GM13976 (cell line): ENCODE measurements around the gene CLNK.

Source experiments
- DNase-seq: peaks from one replicate; pipeline ENCODE4 v3.0.0; 2012; ENCODE audit warnings: low spot score
- in situ Hi-C: fragments of 300-500 bp; cut with MboI; formaldehyde crosslinking; loops from one replicate; pipeline ENCODE4 v1.12.0; 2022; ENCODE audit warnings: low sequenced_read_pairs, mixed read lengths, inconsistent platforms; ENCODE audit not compliant: unreplicated experiment
- TF ChIP-seq, protein P1 (sequence below): IDR thresholded peaks from 2 replicates; pipeline ENCODE4 v1.5.1; 2012; ENCODE audit warnings: borderline replicate concordance, mild to moderate bottlenecking; ENCODE audit not compliant: insufficient read depth; ENCODE audit errors: extremely low read depth, missing control alignments, control extremely low read depth

Gene CLNK

GRCh38 chr4:10532155-10532554 lies 152.4 kb downstream of the CLNK start:
- in situ Hi-C loops: no loop called here
- DNase-seq: no peak
- TF ChIP-seq, protein P1, sequence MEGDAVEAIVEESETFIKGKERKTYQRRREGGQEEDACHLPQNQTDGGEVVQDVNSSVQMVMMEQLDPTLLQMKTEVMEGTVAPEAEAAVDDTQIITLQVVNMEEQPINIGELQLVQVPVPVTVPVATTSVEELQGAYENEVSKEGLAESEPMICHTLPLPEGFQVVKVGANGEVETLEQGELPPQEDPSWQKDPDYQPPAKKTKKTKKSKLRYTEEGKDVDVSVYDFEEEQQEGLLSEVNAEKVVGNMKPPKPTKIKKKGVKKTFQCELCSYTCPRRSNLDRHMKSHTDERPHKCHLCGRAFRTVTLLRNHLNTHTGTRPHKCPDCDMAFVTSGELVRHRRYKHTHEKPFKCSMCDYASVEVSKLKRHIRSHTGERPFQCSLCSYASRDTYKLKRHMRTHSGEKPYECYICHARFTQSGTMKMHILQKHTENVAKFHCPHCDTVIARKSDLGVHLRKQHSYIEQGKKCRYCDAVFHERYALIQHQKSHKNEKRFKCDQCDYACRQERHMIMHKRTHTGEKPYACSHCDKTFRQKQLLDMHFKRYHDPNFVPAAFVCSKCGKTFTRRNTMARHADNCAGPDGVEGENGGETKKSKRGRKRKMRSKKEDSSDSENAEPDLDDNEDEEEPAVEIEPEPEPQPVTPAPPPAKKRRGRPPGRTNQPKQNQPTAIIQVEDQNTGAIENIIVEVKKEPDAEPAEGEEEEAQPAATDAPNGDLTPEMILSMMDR: no peak

- TF ChIP-seq, protein P1: no peak
- no peak for DNase-seq
- in situ Hi-C loops: no loop called here
These were observed 154.3 kb downstream of the CLNK start for GRCh38 chr4:10530137-10530786.

- in situ Hi-C loops: no loop called here
- TF ChIP-seq, protein P1: no peak
- no peak for DNase-seq
These were observed 155.1 kb downstream of the CLNK start for GRCh38 chr4:10529291-10530136.

DNA sequence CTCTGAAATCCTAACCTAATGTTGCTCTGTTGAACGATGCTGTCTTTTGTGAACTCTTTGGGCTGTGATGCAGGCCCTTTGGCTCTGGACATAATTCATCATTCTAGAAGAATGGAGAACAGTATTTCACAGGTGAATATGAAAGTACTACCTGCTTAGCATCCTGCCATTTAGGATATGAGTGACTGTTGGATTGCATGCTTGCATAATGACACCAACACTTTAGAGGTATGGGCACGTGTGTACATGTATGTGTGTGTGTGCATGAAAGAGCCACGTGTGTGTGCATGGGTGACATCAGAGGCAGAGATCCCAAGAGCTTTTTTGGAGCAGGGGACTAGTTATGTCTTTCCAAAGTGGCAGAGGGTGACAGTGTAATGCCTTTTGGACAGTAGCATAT lies 157.1 kb downstream of the CLNK start:
- TF ChIP-seq, protein P1: no peak
- no peak for DNase-seq
- in situ Hi-C loops: no loop called here

- in situ Hi-C loops: no loop called here
- DNase-seq: no peak
- TF ChIP-seq, protein P1: peak; percentile 1
These were observed 157.9 kb downstream of the CLNK start for GRCh38 chr4:10526429-10527222.

DNA sequence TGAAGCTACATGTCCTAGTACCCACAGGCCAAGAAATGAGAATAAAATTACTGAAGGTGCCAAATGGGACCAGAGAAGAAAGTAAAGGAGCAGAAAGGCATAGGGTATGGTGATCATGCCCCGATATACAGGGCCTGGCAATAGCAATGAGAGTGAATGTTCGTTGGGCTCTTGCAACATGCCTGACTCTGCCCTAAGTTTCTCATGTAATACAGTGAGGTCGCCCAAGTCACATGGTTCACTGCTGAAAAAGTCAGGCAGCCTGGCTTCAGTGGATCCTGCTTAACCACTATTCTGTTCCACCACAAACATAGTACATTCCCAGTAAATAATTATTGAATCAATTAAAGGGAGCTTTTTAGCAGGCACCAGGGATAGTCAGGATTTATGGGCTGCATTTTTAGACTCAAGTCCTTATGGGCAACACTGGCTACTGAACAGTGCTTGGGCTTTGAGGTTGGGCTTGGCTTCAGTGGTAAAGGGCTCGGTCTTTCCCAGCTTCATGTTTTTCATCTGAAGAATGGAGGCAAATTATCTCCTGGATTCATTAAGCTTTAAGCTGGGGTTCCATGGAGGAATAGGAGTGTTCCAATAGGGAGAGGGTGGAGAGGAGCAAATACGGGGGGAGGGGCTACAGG lies 160.3 kb downstream of the CLNK start:
- TF ChIP-seq, protein P1: no peak
- DNase-seq: no peak
- in situ Hi-C loops: no loop called here
